Transverse colon (tissue), 4 donors: ENCODE data around the gene EIF4E1B.

Experiments used
- POLR2A ChIP-seq: fragments of 450-650 bp; IDR thresholded peaks from one replicate; pipeline ENCODE4 v1.6.1; 2016; ENCODE audit warnings: antibody characterized with exemption, mild to moderate bottlenecking, moderate library complexity
- POLR2AphosphoS5 ChIP-seq, 3 donors: sonication (generic); formaldehyde crosslinking; IDR thresholded peaks; one replicate each; pipeline ENCODE4 v1.6.1; 2016; ENCODE audit warnings: antibody characterized with exemption in 3 of 3
- TF ChIP-seq, protein P1 (sequence below), 5 experiments: fragments of 200-600 bp in 3 of 5; fragments of 450-650 bp in 2 of 5; sonication (generic) in 3 of 5; IDR thresholded peaks; 1 replicate in 2 of 5; 2 replicates in 3 of 5; pipeline ENCODE4 v1.5.1; 2016 to 2017; ENCODE audit warnings: antibody characterized with exemption in 5 of 5, inconsistent platforms in 3 of 5, mild to moderate bottlenecking in 2 of 5, moderate library complexity in 1 of 5

DNA sequence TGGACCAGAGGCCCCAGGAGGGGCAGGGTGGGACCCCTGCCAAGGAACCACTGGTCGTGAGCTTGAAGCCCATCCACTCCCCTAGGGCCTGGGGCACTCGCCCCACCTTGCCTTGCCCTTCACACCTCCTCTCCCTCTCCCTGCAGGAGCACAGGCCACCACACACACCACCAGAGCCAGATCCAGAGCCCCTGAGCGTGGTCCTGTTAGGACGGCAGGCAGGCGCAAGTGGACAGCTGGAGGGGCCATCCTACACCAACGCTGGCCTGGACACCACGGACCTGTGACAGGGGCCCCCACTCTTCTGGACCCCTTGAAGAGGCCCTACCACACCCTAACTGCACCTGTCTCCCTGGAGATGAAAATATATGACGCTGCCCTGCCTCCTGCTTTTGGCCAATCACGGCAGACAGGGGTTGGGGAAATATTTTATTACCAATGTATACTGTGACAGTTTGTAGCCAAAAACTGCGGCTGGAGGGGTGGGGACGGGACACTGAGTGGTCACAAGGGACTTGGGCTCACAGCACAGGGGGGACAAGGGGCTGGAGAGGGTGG is 35.0 kb upstream of the EIF4E1B start:
- no peak for TF ChIP-seq POLR2AphosphoS5 (IDR thresholded peaks at IDR 0.05)
- TF ChIP-seq, protein P1, sequence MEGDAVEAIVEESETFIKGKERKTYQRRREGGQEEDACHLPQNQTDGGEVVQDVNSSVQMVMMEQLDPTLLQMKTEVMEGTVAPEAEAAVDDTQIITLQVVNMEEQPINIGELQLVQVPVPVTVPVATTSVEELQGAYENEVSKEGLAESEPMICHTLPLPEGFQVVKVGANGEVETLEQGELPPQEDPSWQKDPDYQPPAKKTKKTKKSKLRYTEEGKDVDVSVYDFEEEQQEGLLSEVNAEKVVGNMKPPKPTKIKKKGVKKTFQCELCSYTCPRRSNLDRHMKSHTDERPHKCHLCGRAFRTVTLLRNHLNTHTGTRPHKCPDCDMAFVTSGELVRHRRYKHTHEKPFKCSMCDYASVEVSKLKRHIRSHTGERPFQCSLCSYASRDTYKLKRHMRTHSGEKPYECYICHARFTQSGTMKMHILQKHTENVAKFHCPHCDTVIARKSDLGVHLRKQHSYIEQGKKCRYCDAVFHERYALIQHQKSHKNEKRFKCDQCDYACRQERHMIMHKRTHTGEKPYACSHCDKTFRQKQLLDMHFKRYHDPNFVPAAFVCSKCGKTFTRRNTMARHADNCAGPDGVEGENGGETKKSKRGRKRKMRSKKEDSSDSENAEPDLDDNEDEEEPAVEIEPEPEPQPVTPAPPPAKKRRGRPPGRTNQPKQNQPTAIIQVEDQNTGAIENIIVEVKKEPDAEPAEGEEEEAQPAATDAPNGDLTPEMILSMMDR (IDR thresholded peaks at IDR 0.05) = no peak
- no peak for TF ChIP-seq POLR2A
